Esophagus muscularis mucosa (tissue), 4 donors: ENCODE measurements around the gene MACROD2. TPM values are rescaled to one million over a fixed set of nuclear protein-coding genes. Genes with fewer than 3 reads are reported as not detected.

Experiments used
- DNase-seq: peaks from one replicate; pipeline ENCODE4 v3.0.0-alpha.2; 2017; ENCODE audit errors: extremely low spot score
- H3K27ac ChIP-seq, 4 donors: fragments of 200-600 bp; sonication (generic); replicated peaks in 1 of 4; 1 replicate in 3 of 4; 2 replicates in 1 of 4; pipeline ENCODE4 v1.5.1; 2016 to 2019; ENCODE audit warnings: mild to moderate bottlenecking in 1 of 4
- H3K27me3 ChIP-seq, 4 donors: fragments of 200-600 bp; sonication (generic); one replicate each; pipeline versions ENCODE4 v1.5.1 to v1.6.0; 2016 to 2019
- H3K36me3 ChIP-seq, 4 donors: fragments of 200-600 bp; sonication (generic); one replicate each; pipeline ENCODE4 v1.5.1; 2016 to 2019
- H3K4me1 ChIP-seq, 4 donors: fragments of 200-600 bp; sonication (generic); one replicate each; pipeline ENCODE4 v1.5.1; 2016 to 2019
- H3K4me3 ChIP-seq, 4 donors: fragments of 200-600 bp; sonication (generic); 1 replicate in 2 of 4; 2 replicates in 2 of 4; pipeline ENCODE4 v1.5.1; 2016 to 2019; ENCODE audit warnings: mild to moderate bottlenecking in 4 of 4, moderate library complexity in 1 of 4
- H3K9me3 ChIP-seq, 4 donors: fragments of 200-600 bp; sonication (generic); 1 replicate in 3 of 4; 2 replicates in 1 of 4; pipeline ENCODE4 v1.5.1; 2016 to 2019
- CTCF ChIP-seq, 3 experiments: fragments of 200-600 bp in 2 of 3; fragments of 450-650 bp in 1 of 3; sonication (generic) in 2 of 3; IDR thresholded peaks; one replicate each; pipeline ENCODE4 v1.5.1; 2017 to 2019; ENCODE audit warnings: antibody characterized with exemption in 3 of 3, mild to moderate bottlenecking in 2 of 3, moderate library complexity in 1 of 3
- EP300 ChIP-seq: sonication (generic); formaldehyde crosslinking; IDR thresholded peaks from one replicate; pipeline ENCODE4 v1.6.1; 2017; ENCODE audit warnings: antibody characterized with exemption
- POLR2A ChIP-seq: fragments of 450-650 bp; IDR thresholded peaks from one replicate; pipeline ENCODE4 v1.6.1; 2017; ENCODE audit warnings: antibody characterized with exemption, moderate library complexity, mild to moderate bottlenecking, low read depth
- POLR2AphosphoS5 ChIP-seq, 2 donors: sonication (generic); formaldehyde crosslinking; IDR thresholded peaks; one replicate each; pipeline ENCODE4 v1.6.1; 2017; ENCODE audit warnings: antibody characterized with exemption in 2 of 2
- WGBS: methylation state at CpG from one replicate; pipeline ENCODE4 v1.1.5; 2018; 5-methylcytosine and 5-hydroxymethylcytosine counted together
- intact Hi-C: fragments of 100-400 bp; cut with DNase I; formaldehyde crosslinking; loops from one replicate; pipeline ENCODE4 v1.15.1; 2023
- total RNA-seq, 4 donors: library from RNA; depleted of rRNA; stranded (reverse); fragments of >200 nt; gene quantifications; one replicate each; pipeline versions ENCODE4 v1.1.0 to v1.2.1, GENCODE V29; 2016

Gene MACROD2
- total RNA-seq, 4 donors from 2014 or later: 1.4 to 3.6 (median 2.6) TPM

DNA sequence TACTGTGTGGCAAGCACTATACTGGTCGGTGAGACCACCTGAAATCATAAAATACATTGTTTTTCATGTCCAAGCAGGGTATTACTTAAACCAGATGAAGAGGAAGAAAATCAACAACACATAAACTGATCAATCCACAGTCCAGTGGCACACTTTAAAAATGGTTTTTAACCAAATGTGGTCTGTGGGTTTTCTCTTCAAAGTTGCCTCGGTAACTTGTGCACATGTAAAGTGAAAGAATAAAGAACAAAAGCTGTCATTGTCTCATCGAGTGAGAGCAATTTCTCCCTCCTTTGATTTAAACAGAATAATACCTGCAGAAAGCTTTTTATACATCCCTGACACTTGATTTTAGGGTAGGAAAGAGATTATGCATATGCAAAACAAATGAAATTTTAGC lies 338.4 kb downstream of the MACROD2 start:
- Histone ChIP-seq H3K9me3 (no peaks in the 10 kb centered on the region), H3K36me3 (no peaks in the 10 kb centered on the region), H3K4me1 (peaks cover 3 to 14% (median 8%) of the 10 kb centered on the region in 4 donors), H3K27me3 (no peaks in the 10 kb centered on the region), H3K27ac (no peak overlapping the region), H3K4me3 (peak overlapping the region in 1 of 4 donors; percentile 6)
- intact Hi-C loops: no loop called here
- no peak for DNase-seq
- no peak for TF ChIP-seq POLR2AphosphoS5 (IDR thresholded peaks at IDR 0.05)
- TF ChIP-seq CTCF (IDR thresholded peaks at IDR 0.05): no peak
- no peak for TF ChIP-seq EP300
- 57% methylated on average over 3 of the region's 3 CpGs for WGBS

DNA sequence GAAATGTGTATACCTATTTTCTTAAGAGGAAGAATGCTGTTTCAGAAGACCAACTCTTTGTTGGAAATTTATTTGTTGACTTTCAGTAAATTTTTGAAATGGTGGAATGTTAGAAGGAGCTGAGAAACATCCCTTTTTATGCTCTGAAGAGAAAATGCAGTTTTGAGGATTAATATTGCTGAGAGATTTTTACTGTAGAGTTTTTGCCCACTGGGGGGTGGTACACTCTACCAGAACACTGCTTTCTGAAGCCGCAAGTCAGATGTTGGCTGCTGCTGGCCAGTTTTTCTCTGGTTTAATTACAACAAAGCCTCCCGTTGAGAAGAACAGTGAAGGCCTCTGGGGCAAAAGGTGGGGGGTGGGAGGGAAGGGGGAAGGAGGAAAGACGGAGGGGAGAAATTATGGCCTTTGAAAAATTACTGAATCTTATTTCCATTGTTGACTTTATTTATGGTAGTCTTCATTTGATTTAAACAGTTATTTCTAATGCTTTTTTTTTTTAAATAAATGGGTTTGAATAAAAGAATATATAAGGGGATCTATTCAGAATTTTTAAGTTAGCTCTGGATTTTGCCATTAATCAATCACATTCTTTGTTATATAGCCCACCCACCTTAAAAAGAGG lies 339.1 kb downstream of the MACROD2 start:
- DNase-seq: no peak
- Histone ChIP-seq H3K9me3 (no peaks in the 10 kb centered on the region), H3K27ac (no peak overlapping the region), H3K4me1 (peaks cover 3 to 14% (median 8%) of the 10 kb centered on the region in 4 donors), H3K4me3 (peak overlapping the region in 1 of 4 donors; percentile 1), H3K27me3 (no peaks in the 10 kb centered on the region), H3K36me3 (no peaks in the 10 kb centered on the region)
- intact Hi-C loops: no loop called here
- peak in 2 of 3 experiments; percentile 15 to 20 for TF ChIP-seq CTCF (IDR thresholded peaks at IDR 0.05)
- no peak for TF ChIP-seq POLR2AphosphoS5 (IDR thresholded peaks at IDR 0.05)
- TF ChIP-seq POLR2A: no peak
- TF ChIP-seq EP300: no peak
- 32% methylated on average over 3 of the region's 3 CpGs for WGBS

- Histone ChIP-seq H3K36me3 (no peaks in the 10 kb centered on the region), H3K4me1 (peaks cover 3 to 14% (median 8%) of the 10 kb centered on the region in 4 donors), H3K27me3 (no peaks in the 10 kb centered on the region), H3K9me3 (no peaks in the 10 kb centered on the region), H3K27ac (no peak overlapping the region), H3K4me3 (peak overlapping the region in 1 of 4 donors; percentile 1)
- TF ChIP-seq POLR2A (no peak), POLR2AphosphoS5 (IDR thresholded peaks at IDR 0.05) (no peak), EP300 (no peak), CTCF (IDR thresholded peaks at IDR 0.05) (no peak)
- no peak for DNase-seq
- intact Hi-C loops: no loop called here
Observed at GRCh38 chr20:14335052-14335451, 339.7 kb downstream of the MACROD2 start.

GRCh38 chr20:14336686-14337085 lies 341.4 kb downstream of the MACROD2 start:
- Histone ChIP-seq H3K9me3 (no peaks in the 10 kb centered on the region), H3K27ac (peak overlapping the region; percentile 58 to 71 (median 60)), H3K4me1 (peaks cover 3 to 14% (median 8%) of the 10 kb centered on the region in 4 donors), H3K27me3 (no peaks in the 10 kb centered on the region), H3K36me3 (no peaks in the 10 kb centered on the region), H3K4me3 (peak overlapping the region; percentile 48 to 61 (median 52))
- TF ChIP-seq POLR2AphosphoS5 (IDR thresholded peaks at IDR 0.05): no peak
- TF ChIP-seq EP300: no peak
- TF ChIP-seq POLR2A: no peak
- TF ChIP-seq CTCF (IDR thresholded peaks at IDR 0.05): no peak
- DNase-seq: no peak
- intact Hi-C loops: no loop called here
- WGBS: 11% methylated on average over 4 of the region's 4 CpGs
